ENCODE measurements around the gene DLGAP3. TPM values are rescaled to one million over a fixed set of nuclear protein-coding genes. Genes with fewer than 3 reads are reported as not detected.
A peak's percentile ranks its signal among the peaks of the same experiment; 100 is the strongest.

Gene DLGAP3
- total RNA-seq, 2 experiments from 2014 or later = 0.38 to 0.83 TPM

DNA sequence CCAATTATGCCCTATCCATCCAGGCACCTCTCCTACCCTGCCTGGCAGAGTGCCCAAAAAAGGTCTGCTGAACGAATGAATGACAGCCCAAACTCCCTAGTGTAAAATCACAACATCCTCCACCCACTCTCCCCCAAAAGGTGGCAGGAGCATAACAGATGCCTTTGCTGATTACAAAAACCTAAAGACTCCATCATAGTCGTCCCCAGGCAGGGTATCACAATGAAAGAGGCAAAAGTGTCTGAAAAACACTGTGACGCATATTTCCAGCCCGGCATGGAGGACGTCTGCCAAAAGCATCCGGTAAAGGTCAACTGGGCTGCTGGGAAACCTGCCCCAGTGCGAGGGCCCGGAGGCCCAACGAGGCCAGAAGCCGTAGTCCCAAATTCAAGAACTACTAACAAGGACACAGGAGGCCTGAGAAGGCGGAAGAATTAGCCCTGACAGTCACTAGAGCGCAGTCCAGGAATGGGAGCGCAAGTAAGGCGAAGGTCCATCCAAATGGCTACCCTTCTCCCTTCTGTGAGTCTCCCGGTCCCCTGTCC is 70.5 kb downstream of the DLGAP3 start:
- CTCF ChIA-PET = interaction anchor here (1.2 to 1.6 kb wide), 5 partner anchors 8 to 222 kb away, joined by 4 to 11 read pairs (median 4); partner anchors contain the start of gene ZMYM1
- intact Hi-C loops (cut with micrococcal nuclease) = no loop called here
- Mint-ChIP-seq H3K36me3 (ENCODE audit: low read depth) (peaks cover 20% of the 10 kb centered on the region), H3K27me3 (no peaks in the 10 kb centered on the region), H3K4me3 (peak overlapping the region; percentile 94), H3K4me1 (ENCODE audit: low read depth) (peaks cover 54% of the 10 kb centered on the region), H3K9me3 (no peaks in the 10 kb centered on the region), H3K27ac (peak overlapping the region; percentile 98)
- TF ChIP-seq, protein P1, sequence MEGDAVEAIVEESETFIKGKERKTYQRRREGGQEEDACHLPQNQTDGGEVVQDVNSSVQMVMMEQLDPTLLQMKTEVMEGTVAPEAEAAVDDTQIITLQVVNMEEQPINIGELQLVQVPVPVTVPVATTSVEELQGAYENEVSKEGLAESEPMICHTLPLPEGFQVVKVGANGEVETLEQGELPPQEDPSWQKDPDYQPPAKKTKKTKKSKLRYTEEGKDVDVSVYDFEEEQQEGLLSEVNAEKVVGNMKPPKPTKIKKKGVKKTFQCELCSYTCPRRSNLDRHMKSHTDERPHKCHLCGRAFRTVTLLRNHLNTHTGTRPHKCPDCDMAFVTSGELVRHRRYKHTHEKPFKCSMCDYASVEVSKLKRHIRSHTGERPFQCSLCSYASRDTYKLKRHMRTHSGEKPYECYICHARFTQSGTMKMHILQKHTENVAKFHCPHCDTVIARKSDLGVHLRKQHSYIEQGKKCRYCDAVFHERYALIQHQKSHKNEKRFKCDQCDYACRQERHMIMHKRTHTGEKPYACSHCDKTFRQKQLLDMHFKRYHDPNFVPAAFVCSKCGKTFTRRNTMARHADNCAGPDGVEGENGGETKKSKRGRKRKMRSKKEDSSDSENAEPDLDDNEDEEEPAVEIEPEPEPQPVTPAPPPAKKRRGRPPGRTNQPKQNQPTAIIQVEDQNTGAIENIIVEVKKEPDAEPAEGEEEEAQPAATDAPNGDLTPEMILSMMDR (IDR thresholded peaks at IDR 0.05) = no peak
- DNase-seq = peak; percentile 70
- POLR2A ChIA-PET = interaction anchor here (0.6 to 2.6 kb wide), 10 partner anchors 8 to 1159 kb away, joined by 3 to 13 read pairs (median 4); partner anchors contain the start of genes CLSPN, GJA4 and TMEM35B
- peak; percentile 37 for ATAC-seq

DNA sequence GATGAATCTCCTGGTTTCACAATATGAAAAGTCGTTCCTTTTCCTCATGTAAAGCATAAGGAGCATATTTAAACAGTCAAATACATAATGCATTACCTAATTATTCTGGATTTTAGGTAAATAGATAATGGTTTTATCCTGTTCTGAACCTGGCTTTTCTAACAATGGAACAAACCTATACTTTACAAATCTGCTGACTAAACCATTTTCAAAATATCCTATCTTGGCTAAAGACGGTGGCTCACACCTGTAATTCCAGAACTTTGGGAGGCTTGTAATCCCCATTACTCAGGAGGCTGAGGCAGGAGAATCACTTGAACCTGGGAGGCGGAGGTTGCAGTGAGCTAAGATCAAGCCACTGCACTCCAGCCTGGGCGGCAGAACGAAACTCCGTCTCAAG is 72.8 kb downstream of the DLGAP3 start:
- Mint-ChIP-seq H3K9me3 (no peaks in the 10 kb centered on the region), H3K27me3 (no peaks in the 10 kb centered on the region), H3K4me3 (peak overlapping the region; percentile 26), H3K27ac (peak overlapping the region; percentile 45), H3K36me3 (ENCODE audit: low read depth) (peaks cover 30% of the 10 kb centered on the region), H3K4me1 (ENCODE audit: low read depth) (peaks cover 43% of the 10 kb centered on the region)
- ChIA-PET POLR2A (no interaction called here), CTCF (interaction anchor here (5.7 kb wide), 1 partner anchor 9 kb away, joined by 82 read pairs; no protein-coding TSS in a partner anchor)
- intact Hi-C loops (cut with micrococcal nuclease) = no loop called here
- TF ChIP-seq, protein P1 (IDR thresholded peaks at IDR 0.05) = no peak
- ATAC-seq = no peak
- no peak for DNase-seq

DNA sequence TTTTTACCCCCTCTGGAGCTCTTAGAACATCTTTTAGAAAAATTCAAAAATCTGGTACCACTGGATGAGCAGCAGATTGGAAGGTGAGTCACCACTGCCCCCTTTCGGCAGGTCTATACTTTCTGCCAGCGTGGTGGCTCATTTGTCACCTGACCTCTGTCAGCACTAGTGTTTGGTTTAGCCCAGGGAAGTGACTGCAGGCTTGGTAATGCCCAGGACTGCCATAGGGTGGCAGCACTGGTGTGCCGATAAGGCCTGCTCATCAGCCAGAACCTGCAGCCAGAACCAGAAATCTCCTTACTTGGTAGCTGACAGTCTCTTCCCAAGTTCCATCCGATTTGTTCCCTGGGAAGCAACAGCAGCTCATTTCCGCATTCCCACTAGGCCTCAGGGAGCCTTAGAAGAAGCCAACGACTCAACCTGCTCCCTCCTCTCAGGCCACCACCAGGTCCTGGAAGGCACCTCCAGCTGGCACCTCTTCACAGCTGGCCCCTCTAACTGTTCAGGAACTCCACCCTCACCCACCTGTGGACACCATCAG is 76.7 kb downstream of the DLGAP3 start:
- CTCF ChIA-PET = interaction anchor here (0.6 to 5.7 kb wide), 59 partner anchors 9 to 447 kb away, joined by 3 to 82 read pairs (median 4); partner anchors contain the start of genes GJB4, TMEM35B and ZMYM1
- TF ChIP-seq, protein P1 (IDR thresholded peaks at IDR 0.05) = peak; percentile 93
- POLR2A ChIA-PET = interaction anchor here (0.6 to 2.0 kb wide), 5 partner anchors 9 to 689 kb away, joined by 3 to 7 read pairs (median 3); no protein-coding TSS in a partner anchor
- peaks cover 28% of the 10 kb centered on the region for H3K4me1 Mint-ChIP-seq (ENCODE audit: low read depth)
- intact Hi-C loops (cut with micrococcal nuclease) = loop anchor here (1.0 kb wide), 1 partner anchor 66 kb away; no protein-coding TSS in a partner anchor
- DNase-seq (peak; percentile 95), ATAC-seq (peak; percentile 100)
- H3K9me3 Mint-ChIP-seq = no peaks in the 10 kb centered on the region
- no peak overlapping the region for H3K4me3 Mint-ChIP-seq
- peaks cover 39% of the 10 kb centered on the region for H3K36me3 Mint-ChIP-seq (ENCODE audit: low read depth)
- peak overlapping the region; percentile 75 for H3K27ac Mint-ChIP-seq
- no peaks in the 10 kb centered on the region for H3K27me3 Mint-ChIP-seq

DNA sequence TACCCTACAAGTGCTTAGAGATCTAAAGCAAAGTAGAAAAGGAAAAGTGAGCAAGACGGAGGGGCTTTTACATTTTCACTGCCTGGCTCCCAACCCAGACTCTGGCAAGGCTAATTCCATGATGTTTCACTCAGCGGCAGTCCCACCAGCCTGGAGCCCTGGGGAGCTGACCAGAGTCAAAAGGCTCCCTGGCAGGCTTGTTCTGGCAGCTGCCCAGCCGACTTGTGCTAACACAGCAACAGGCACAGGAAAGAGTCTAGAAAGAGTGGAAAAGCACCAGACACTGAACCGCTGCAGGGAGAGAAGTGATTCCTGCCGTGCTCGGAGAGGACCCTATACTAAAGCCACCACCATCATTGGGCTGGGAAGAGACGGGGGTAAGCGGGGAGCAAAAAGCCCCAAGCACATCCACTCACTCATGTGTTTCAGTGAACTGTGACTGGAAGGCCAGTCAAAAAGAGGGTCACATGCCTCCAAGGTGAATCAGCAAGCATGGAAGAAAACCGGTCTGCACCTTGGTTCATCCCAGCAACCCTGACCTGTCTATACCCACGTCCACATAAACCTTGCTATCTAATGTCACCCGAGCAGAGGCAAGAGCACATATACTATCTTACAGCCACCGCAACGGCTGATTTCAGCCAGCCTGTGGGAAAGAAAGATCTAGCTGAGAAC is 77.9 kb downstream of the DLGAP3 start:
- DNase-seq (no peak), ATAC-seq (no peak)
- Mint-ChIP-seq H3K9me3 (no peaks in the 10 kb centered on the region), H3K36me3 (ENCODE audit: low read depth) (peaks cover 36% of the 10 kb centered on the region), H3K27ac (no peak overlapping the region), H3K27me3 (no peaks in the 10 kb centered on the region), H3K4me1 (ENCODE audit: low read depth) (peaks cover 16% of the 10 kb centered on the region), H3K4me3 (no peak overlapping the region)
- TF ChIP-seq, protein P1 (IDR thresholded peaks at IDR 0.05) = no peak
- intact Hi-C loops (cut with micrococcal nuclease) = loop anchor here (1.0 kb wide), 1 partner anchor 65 kb away; no protein-coding TSS in a partner anchor
- CTCF ChIA-PET = interaction anchor here (0.6 to 5.7 kb wide), 8 partner anchors 14 to 169 kb away, joined by 3 to 82 read pairs (median 4); no protein-coding TSS in a partner anchor
- POLR2A ChIA-PET = interaction anchor here (2.0 kb wide), 1 partner anchor 13 kb away, joined by 7 read pairs; no protein-coding TSS in a partner anchor
